GM19455 (cell line): Measurements from ENCODE around the gene KCNIP2.

Source experiments
- ATAC-seq: cut with Tn5 transposase; IDR thresholded peaks from one replicate; pipeline ENCODE4 v1.9.1; 2021; ENCODE audit not compliant: unreplicated experiment

The KCNIP2 gene

DNA sequence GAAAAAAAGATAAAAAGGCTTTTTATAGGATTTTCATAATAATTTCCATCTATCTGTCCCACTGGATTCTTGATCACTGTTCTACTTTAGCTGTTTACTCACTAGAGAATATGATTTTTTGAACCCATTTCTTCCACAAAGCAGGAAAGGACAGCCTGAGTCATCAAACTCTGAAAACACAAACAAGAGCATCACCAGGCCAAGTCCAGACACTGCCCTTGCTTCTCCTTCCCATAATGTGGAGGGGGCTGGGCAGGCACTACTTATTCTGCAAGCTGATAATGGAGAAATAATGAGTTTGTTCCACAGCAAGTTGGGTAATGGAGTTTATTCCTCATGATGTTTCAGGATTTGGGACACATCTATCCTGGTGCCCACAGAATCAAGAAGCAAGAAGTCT, 13.0 kb upstream of the KCNIP2 start:
- ATAC-seq = no peak

DNA sequence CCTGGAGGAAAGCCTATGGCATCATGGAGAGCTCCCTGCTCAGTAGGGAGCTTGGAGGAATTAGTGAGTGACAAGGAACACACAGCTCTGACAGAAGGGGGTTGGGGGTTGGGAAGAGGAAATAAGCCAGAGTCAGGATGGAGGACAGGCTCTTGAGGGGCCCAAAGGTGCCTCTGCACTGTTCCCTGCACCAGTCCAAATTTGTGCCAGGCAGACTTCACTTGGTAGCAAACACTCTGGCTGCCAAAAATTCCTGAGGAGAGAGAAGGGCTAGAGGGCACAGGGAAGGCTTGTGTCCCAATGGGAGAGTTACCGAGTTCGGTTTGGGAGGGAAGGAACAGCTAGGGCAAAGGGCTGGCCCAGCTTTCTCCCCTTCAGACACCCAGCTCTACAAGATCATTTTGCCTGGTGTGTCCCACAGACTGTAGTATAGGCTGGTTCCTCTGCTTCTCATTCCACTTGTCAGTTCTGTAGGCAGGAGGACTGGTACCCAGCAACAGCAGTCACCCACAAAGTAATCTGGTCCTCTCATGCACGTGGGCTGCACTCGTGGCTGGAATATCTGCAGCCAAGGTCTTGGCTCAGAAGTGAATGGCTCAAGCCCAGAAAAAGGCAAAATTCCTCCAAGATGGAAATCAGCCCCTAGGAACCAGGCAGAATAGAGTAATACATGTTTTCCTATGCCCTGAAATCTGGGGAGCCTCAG, 8.0 kb upstream of the KCNIP2 start:
- ATAC-seq = no peak

DNA sequence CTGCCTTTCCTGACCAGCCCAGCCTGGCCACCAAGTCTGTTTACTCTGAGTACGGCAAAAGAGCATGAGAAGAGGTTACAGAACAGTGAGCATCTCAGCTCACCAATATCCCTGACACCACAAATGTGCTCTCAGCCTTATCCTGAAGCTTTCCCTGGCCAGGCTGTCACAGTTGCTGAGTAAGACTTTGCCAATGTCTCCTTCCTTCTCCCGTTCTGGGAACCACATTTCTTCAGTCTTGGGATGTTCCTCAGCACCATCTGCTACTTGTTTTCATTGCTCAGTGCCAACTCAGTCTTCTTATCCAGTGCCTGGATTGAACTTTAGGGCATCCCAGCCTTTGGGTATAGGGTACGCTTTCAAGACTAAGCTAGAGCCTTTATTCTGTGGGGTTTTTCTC, 7.1 kb upstream of the KCNIP2 start:
- no peak for ATAC-seq

- no peak for ATAC-seq
These were observed 5.3 kb upstream of the KCNIP2 start for GRCh38 chr10:101848894-101849351.

DNA sequence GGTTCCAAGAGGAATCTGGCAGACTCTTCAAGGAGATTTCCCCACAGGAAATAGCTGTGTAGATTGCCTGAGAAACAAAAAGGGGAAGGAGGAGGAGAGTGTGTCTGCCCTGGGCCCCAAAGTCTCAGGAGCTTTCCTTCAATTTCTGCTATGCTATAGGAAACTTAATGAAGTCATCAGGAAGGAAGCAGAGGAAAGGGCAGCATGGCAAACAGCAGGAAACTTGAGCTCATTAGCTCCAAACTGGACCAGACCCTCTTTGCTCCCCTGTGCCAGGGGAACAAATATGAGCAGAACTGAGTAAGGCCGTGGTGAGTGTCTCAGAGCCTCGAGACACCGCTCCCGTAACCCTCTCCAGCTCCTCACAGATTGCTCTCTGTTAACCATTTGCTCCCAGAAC, 4.8 kb upstream of the KCNIP2 start:
- ATAC-seq = no peak

- no peak for ATAC-seq
These were observed 2.3 kb upstream of the KCNIP2 start for GRCh38 chr10:101845893-101846292.

DNA sequence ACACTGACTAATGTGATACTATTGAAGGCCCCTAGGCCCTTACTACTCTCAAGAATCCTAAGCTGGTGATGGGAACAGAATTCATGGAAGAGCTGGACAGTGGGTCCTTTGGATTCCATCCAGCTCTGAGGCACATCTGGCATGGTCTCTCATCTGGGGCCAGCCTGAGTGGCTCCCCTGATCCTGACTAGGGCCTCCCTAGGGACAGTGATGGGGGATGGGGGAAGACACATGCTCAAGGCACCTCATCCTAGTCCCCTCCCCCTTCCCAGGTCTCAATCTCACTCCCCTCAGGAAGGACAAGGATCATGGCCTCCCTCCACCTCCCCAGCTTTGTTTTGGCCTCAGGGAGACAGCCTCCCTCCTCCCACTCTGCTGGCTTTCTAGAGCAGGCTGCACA, 1.8 kb downstream of the KCNIP2 start:
- ATAC-seq = no peak

DNA sequence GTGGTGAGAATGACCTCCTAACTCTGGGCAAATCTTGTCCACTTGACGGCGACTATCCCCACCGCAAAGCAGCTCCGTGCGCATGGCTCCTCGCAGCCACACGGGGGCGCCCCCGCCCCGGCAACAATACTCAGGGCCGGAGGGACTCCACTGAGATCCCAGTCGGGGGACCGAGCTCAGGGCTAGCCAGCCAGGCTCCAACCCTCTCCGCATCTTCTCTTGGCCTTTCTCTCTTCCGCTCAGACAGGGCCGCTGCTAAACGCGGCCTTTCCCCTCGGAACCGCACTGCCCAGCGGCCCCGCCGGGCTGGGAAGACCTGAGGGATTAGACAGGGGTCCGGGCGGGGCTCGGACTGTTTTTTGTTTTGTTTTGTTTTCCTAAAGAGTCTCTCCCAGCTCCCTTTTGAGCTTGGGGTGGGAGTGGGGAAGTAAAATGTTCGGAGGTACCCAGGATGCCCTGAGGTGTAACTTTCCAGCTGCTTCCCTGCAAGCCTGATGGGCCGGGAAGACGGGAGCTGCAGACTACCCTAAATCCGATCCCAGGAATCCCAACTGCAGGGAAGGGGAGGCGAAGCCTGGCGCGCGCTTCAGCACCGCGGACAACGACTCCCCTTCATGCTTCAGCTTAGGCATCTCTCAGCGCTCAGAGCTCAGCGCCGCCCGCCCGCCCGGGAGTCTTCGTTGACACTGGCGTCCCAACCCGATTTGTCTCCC, 2.7 kb downstream of the KCNIP2 start:
- peak; percentile 53 for ATAC-seq

DNA sequence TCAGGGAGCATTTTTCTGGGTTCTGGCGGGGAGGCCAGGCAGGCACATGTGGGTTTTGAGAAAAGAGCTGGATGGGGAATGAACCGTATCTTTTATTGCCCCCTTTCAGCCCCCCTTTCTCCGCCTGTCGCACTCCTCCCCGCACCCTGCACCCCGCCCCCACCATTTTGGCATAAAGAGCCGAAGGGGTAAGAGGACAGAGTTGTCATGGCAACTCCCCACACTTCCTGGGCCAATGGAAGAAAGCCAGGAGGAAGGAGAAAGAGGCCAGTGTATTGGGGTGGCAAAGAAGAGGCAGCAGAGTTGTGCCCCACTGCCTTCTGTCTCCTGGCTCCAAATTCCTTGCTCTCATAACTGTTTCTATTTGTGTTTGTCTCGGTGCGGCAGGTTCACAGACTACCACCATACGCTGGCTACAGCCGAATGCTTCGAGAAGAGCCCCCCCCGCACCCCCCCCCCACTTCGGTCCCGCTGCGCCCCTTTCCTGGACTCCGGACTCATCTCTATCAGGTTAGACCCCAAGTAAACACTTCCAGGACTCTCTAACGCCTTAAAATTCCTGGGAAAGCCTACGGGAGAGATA, 3.4 kb downstream of the KCNIP2 start:
- ATAC-seq = no peak

DNA sequence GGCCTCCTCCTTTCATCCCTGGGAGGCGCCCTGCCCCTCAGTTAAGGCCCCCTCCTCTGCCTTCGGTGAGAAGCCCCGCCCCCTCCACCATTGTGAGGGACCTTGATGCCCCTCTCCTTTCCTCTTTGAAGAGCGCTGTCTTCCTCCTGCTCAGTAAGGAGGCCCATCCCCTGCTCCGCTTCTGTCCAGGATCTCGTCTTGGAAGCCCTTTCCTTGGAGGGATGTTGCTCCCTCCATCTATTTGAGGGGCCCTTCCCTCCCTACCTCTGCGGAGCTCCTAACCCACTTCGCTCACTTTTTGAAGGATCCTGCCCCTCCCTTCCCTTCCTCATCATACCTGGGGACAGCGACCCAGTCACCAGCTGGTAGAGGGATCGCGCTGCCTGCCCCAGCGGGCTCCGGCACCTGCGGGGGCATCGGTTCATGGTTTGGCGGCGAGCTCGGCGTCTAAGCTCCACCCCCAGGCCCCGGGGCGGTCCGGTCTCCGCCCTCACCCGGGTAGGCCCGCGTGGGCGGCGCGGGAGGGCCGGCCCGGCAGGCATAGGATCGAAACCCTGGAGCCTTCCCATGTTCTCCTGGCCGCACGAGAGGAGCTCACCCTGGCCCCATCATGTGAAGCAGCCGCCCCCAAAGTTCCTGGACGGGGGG, 4.1 kb downstream of the KCNIP2 start:
- no peak for ATAC-seq

GRCh38 chr10:101839002-101839401, 4.6 kb downstream of the KCNIP2 start:
- ATAC-seq = no peak

GRCh38 chr10:101838416-101838970, 5.1 kb downstream of the KCNIP2 start:
- ATAC-seq = no peak

DNA sequence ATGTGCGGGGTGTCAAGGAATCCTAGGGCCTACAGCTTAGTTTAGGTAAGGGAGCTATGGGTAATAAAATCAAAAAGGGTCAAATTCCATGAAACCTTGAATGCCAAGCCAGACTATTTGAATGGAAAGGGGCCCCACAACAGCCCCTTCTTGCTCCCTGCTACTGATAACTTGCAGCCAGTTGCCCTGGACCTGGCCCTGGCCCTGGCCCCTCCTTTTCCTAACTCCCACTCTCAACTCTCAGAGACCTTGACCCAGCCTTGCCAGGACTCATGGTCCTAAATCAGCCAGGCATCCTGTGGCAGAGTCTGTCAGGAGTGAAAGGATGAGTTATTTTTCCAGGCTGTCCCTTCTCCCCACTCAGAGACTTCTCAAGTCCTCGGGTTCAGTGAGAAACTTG, 5.9 kb downstream of the KCNIP2 start:
- no peak for ATAC-seq

DNA sequence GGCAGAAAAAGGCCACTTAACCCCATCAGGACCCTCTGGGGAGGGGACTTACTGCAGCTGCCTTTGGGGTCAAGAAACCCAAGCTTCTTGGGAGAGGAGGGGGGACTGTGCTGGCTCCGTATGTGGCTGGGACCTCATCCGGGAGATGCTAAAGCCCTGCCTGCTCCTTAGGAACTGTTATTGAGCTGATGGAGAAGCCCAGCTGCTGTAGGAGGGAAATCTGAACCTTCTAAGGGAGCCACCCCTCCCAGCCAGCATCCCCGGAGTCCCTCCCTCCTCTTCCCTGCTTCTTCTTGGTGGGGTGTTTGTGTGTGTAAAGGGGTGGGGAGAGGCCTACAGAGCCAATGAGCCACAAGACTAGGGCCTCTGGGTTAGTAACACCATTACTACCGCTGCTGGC, 8.2 kb downstream of the KCNIP2 start:
- no peak for ATAC-seq

DNA sequence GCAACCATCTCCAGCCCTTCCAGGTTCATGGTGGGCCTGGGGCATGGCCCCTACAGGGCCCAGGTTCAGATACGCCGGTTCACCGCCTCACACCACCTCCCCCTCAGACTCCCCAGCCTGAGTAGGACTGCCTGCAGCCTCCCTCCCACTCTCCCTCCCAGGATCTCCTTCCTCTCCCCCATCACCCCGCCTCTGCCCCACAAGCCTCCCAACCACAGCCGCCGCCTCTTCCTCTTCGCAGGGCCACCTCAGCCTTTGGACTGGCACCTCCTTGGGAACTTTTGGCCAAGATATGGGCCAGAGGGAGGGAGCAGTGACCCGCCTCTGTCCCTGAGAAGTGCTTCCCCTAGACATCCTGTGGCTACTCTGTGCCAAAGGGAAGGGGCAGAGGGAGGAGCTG, 9.3 kb downstream of the KCNIP2 start:
- no peak for ATAC-seq

DNA sequence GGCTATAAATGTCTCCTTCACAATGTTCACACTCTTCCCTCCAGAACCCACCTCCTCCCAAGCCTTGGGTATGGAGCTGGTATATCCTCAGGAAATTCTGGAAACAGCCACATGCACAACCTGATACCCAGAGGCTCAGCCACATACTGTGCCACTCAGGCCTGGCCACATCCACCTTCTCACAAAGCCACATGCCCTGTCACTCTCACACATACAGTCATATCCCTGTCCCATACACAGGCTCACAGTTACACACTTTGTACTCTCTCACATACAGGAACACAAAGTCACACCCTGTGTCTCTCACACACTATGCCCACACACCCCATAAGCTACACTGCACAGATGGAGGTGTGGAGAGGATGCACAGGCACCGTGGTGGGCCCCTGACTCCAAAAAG, 10.1 kb downstream of the KCNIP2 start:
- ATAC-seq = no peak

- ATAC-seq = no peak
These were observed 11.3 kb downstream of the KCNIP2 start for GRCh38 chr10:101832325-101832771.

DNA sequence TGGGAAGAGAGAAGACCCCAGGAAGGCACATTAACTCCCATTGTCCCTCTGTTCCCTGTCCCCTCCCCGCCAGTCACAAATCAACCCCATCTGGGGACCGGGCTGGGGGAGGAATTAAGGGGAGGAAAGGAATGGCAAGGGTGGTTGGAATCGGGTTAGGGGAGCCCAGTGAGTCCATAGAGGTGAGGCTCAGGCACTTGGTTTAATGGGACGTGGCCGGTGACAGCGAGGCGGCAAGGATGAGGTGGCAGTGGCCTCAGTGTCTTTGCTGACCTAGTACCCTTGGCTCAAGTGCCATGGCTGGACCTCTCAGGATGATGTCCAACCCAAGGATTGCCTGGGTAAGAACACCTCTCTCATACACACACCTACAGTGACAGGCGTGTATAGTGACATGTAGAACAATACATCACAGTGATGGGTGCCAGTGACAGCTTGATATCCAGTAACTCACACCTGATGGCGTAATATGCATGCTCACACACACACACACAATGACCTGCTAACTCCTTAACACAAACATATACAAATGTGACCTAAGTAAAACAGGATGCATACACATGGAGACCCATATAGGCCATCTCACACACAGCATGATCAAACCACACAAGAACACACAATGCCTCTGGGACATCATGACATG, 12.3 kb downstream of the KCNIP2 start:
- no peak for ATAC-seq

DNA sequence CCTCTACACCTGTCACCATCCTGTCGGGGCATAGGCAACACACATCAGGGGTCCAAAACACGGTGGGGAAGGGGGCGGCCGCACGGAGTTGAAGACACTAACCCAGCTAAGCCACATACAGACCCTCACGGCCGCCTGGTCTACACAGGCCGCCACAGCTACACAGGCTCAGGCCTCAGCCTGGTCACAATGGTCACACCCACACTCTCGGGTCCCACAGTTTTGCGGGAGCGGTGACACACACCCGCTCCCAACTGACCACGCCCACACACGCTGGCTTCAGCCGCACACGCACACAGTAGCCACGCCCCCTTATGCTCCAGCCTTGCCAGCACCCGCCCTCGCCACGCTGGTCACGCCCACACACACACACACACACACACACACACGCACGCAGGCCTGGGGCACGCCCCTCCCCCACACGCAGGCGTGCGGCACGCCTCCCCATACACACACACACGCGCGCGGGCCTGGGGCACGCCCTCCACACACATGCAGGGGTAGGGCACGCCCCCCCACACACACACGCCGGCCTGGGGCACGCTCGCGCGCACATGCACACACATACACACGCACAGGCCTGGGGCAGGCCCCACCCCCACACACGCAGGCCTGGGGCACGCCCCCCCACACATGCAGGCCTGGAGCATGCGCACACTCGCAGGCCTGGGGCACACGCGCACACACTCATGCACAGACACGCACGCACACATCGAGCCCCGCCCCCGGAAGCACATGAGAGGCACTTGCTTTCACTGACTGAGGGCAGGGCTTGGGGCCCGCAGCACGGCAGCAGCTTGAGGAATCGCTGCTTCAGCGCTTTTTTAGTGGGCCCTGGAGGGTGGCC, 13.1 kb downstream of the KCNIP2 start:
- peak; percentile 62 for ATAC-seq
